GM12878 (cell line): ENCODE measurements around the gene SELP. TPM values are rescaled to one million over a fixed set of nuclear protein-coding genes. Genes with fewer than 3 reads are reported as not detected.

Experiments
- ATAC-seq: fragments of 200-7000 bp; cut with Tn5 transposase; 3 replicates; pipeline ENCODE4 v1.9.1; 2020; ENCODE audit warnings: mild to moderate bottlenecking, moderate library complexity
- BruUV-seq: library from RNA; stranded (reverse); fragments of 400-500 nt; replicated peaks from 2 replicates; lab custom pipeline; 2021; lab: Mats Ljungman, UMichigan
- CTCF ChIA-PET: fragments of 300-600 bp; sonication (Branson Sonifier 250); formaldehyde crosslinking; extraction: SDS; loops from one replicate; lab custom pipeline; 2021; ENCODE audit warnings: inconsistent platforms; lab: Yijun Ruan, JAX
- POLR2A ChIA-PET: fragments of 350-600 bp; formaldehyde crosslinking; extraction: SDS; loops from one replicate; lab custom pipeline; 2021; ENCODE audit warnings: inconsistent platforms; lab: Charles Lee
- RAD21 ChIA-PET: fragments of 300-600 bp; sonication (Branson Sonifier 250); formaldehyde crosslinking; loops from one replicate; lab custom pipeline; 2023; ENCODE audit warnings: antibody characterized with exemption; ENCODE audit not compliant: unreplicated experiment; lab: Charles Lee
- SMC1A ChIA-PET: fragments of 300-600 bp; sonication (Branson Sonifier 250); formaldehyde crosslinking; loops from one replicate; lab custom pipeline; 2023; ENCODE audit not compliant: unreplicated experiment, uncharacterized antibody; lab: Charles Lee
- DNase-seq: peaks from one replicate; pipeline ENCODE4 v3.0.0-alpha.2; 2011; ENCODE audit warnings: low read depth, low spot score
- FAIRE-seq: peaks from 3 replicates; lab custom pipeline; 2011; peaks lifted over from hg19 to GRCh38; lab: Jason Lieb, UNC
- H2AFZ ChIP-seq: 2 replicates; pipeline ENCODE4 v1.6.0; 2011; ENCODE audit warnings: low read depth, low read length, control low read depth; ENCODE audit not compliant: control insufficient read depth
- H3K27ac ChIP-seq: 2 replicates; pipeline ENCODE4 v1.5.1; 2011; ENCODE audit warnings: control low read depth; ENCODE audit not compliant: control insufficient read depth, insufficient read depth
- H3K27me3 ChIP-seq, 2 experiments: replicated peaks in 1 of 2; 2 replicates each; pipeline versions ENCODE4 v1.6.0 to v1.6.1; 2011; ENCODE audit warnings: low read length in 1 of 2; ENCODE audit not compliant: control insufficient read depth in 2 of 2, insufficient read depth in 2 of 2
- H3K36me3 ChIP-seq, 2 experiments: 2 replicates each; pipeline ENCODE4 v1.5.1; 2011; ENCODE audit warnings: low read length in 1 of 2; ENCODE audit not compliant: control insufficient read depth in 2 of 2, insufficient read depth in 2 of 2
- H3K4me1 ChIP-seq: 2 replicates; pipeline ENCODE4 v1.6.1; 2011; ENCODE audit warnings: mild to moderate bottlenecking, low read length, moderate library complexity, mixed read lengths; ENCODE audit not compliant: control insufficient read depth, insufficient read depth
- H3K4me2 ChIP-seq: 2 replicates; pipeline ENCODE4 v1.6.0; 2011; ENCODE audit warnings: control low read depth; ENCODE audit not compliant: control insufficient read depth, insufficient read depth
- H3K4me3 ChIP-seq: fragments of 200-600 bp; sonication (generic); 2 replicates; pipeline ENCODE4 v1.5.1; 2016
- H3K79me2 ChIP-seq: 2 replicates; pipeline ENCODE4 v1.6.0; 2011; ENCODE audit warnings: low read length; ENCODE audit not compliant: control insufficient read depth, insufficient read depth
- H3K9ac ChIP-seq: 2 replicates; pipeline ENCODE4 v1.8.0; 2011; ENCODE audit warnings: low read length, control low read depth, mixed read lengths; ENCODE audit not compliant: control insufficient read depth, insufficient read depth
- H3K9me3 ChIP-seq: replicated peaks from 3 replicates; pipeline ENCODE4 v1.5.1; 2011; ENCODE audit warnings: mild to moderate bottlenecking, low read length; ENCODE audit not compliant: control insufficient read depth, insufficient read depth
- H4K20me1 ChIP-seq: 2 replicates; pipeline ENCODE4 v1.6.0; 2011; ENCODE audit not compliant: control insufficient read depth, insufficient read depth
- BMI1 ChIP-seq: fragments of 450-650 bp; IDR thresholded peaks from 2 replicates; pipeline ENCODE4 v1.6.1; 2016; ENCODE audit warnings: mild to moderate bottlenecking, moderate library complexity, borderline replicate concordance
- HCFC1 ChIP-seq: fragments of 150-350 bp; IDR thresholded peaks from 2 replicates; pipeline ENCODE4 v1.6.1; 2014; ENCODE audit warnings: low read length
- IRF4 ChIP-seq: IDR thresholded peaks from 2 replicates; pipeline ENCODE4 v1.6.1; 2011; ENCODE audit warnings: low read depth, low read length
- JUND ChIP-seq: IDR thresholded peaks from 2 replicates; pipeline ENCODE4 v1.6.1; 2012; ENCODE audit warnings: low read depth, mild to moderate bottlenecking, low read length, improper control_type of control experiment, moderate library complexity
- KAT2A ChIP-seq: conservative IDR thresholded peaks from 2 replicates; pipeline ENCODE4 v1.6.1; 2011; ENCODE audit warnings: low read depth, low read length; ENCODE audit not compliant: control insufficient read depth
- NBN ChIP-seq: fragments of 450-650 bp; IDR thresholded peaks from 2 replicates; pipeline ENCODE4 v1.6.1; 2016
- NFXL1 ChIP-seq: fragments of 450-650 bp; IDR thresholded peaks from 2 replicates; pipeline ENCODE4 v1.6.1; 2017; ENCODE audit warnings: antibody characterized with exemption, mild to moderate bottlenecking, borderline replicate concordance
- POLR2A ChIP-seq: IDR thresholded peaks from 2 replicates; pipeline ENCODE4 v1.6.1; 2011; ENCODE audit warnings: low read depth, mild to moderate bottlenecking, low read length
- POU2F2 ChIP-seq: IDR thresholded peaks from 3 replicates; pipeline ENCODE4 v1.6.1; 2011; ENCODE audit warnings: low read depth, mild to moderate bottlenecking, low read length, borderline replicate concordance
- RCOR1 ChIP-seq: conservative IDR thresholded peaks from 2 replicates; pipeline ENCODE4 v1.6.1; 2012; ENCODE audit warnings: low read depth, low read length, improper control_type of control experiment
- RELA ChIP-seq: fragments of 450-650 bp; IDR thresholded peaks from 2 replicates; pipeline ENCODE4 v1.8.0; 2014; ENCODE audit warnings: borderline replicate concordance; ENCODE audit not compliant: partially characterized antibody
- SPI1 ChIP-seq: IDR thresholded peaks from 2 replicates; pipeline ENCODE4 v1.6.1; 2011; ENCODE audit warnings: low read depth, mild to moderate bottlenecking, low read length, moderate library complexity, borderline replicate concordance; ENCODE audit not compliant: insufficient read depth
- SREBF2 ChIP-seq: IDR thresholded peaks from 2 replicates; pipeline ENCODE4 v1.6.1; 2012; ENCODE audit warnings: mild to moderate bottlenecking, low read length
- ZBED1 ChIP-seq: IDR thresholded peaks from 2 replicates; pipeline ENCODE4 v1.6.1; 2016; ENCODE audit warnings: borderline replicate concordance
- in situ Hi-C: fragments of 300-500 bp; cut with MboI; formaldehyde crosslinking; loops from 9 replicates; pipeline ENCODE4 v1.14.3; 2018; ENCODE audit warnings: mixed read lengths
- intact Hi-C: fragments of 100-400 bp; cut with micrococcal nuclease; formaldehyde crosslinking; loops from one replicate; pipeline ENCODE4 v1.14.2; 2022; ENCODE audit not compliant: unreplicated experiment
- polyA plus RNA-seq, 11 experiments: library from polyadenylated mRNA; depleted of rRNA in 4 of 11; unstranded in 6 of 11; stranded (reverse) in 5 of 11; fragments of >200 nt; fragmentation: Nextera tagmentation in 4 of 11; fragmentation: Illumina TruSeq in 1 of 11; extraction: Ambion mirVana in 4 of 11; extraction: Trizol in 1 of 11; gene quantifications; 1 replicate in 1 of 11; 2 replicates in 10 of 11; pipeline versions ENCODE4 v1.2.1 to v1.2.3, GENCODE V29; 2011 to 2016; ENCODE audit warnings: inconsistent platforms in 2 of 11, missing spikeins in 2 of 11, low read depth in 1 of 11
- total RNA-seq, 4 experiments: library from RNA; depleted of rRNA in 3 of 4; stranded (reverse); fragments of >200 nt in 3 of 4; fragmentation: Illumina TruSeq in 1 of 4; extraction: Trizol in 1 of 4; gene quantifications; 2 replicates each; pipeline versions ENCODE4 v1.2.1 to v1.2.3, GENCODE V29; 2013 to 2021
- TF ChIP-seq, protein P1 (sequence below): IDR thresholded peaks from 2 replicates; pipeline ENCODE4 v1.6.1; 2012; ENCODE audit warnings: low read depth, low read length, improper control_type of control experiment
- TF ChIP-seq, protein P2 (sequence below): fragments of 450-650 bp; formaldehyde crosslinking; IDR thresholded peaks from 2 replicates; pipeline ENCODE4 v1.5.0; 2022; ENCODE audit warnings: mild to moderate bottlenecking, missing genetic modification characterization
- TF ChIP-seq, protein P3 (sequence below): IDR thresholded peaks from 2 replicates; pipeline ENCODE4 v1.6.1; 2011; ENCODE audit warnings: mild to moderate bottlenecking, low read depth, low read length, moderate library complexity; ENCODE audit not compliant: insufficient replicate concordance

The SELP gene
- total and polyA plus RNA-seq, 10 of the 15 experiments (the other 5 are each of a cell fraction or from before 2014, with no cell fraction given), result 0.04 to 0.23 (median 0.06) TPM; not detected in 7

DNA sequence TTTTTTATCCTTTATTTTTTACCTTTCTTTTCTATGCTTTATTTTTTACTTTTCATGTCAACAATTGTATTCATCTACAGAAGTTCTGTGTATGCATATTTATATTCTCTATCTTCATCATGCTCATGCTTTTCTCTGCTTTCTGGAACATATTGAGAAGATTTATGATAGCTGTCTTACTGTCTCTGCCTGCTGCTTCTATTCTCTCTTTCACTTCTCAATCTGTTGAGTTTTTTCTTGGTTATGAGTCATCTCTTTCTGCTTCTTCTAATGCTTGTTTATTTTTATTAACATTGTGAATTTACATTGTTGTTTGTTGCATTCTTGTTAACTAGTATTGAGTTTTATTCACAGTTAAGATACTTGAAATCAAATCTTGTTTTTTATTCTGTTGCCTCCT lies 66.3 kb downstream of the SELP start:
- DNase-seq (no peak), FAIRE-seq (no peak), ATAC-seq (peak; percentile 41; the same call in 1 of the 3 replicates)
- Histone ChIP-seq H3K9me3 (no peaks in the 10 kb centered on the region), H3K4me2 (no peak overlapping the region), H3K27ac (no peak overlapping the region), H3K79me2 (no peaks in the 10 kb centered on the region), H3K4me3 (no peak overlapping the region), H3K27me3 (no peaks in the 10 kb centered on the region), H3K4me1 (no peaks in the 10 kb centered on the region), H2AFZ (no peak overlapping the region), H4K20me1 (no peaks in the 10 kb centered on the region), H3K9ac (no peak overlapping the region), H3K36me3 (no peaks in the 10 kb centered on the region)
- SMC1A ChIA-PET, result interaction anchor here (1.1 kb wide), 1 partner anchor 16 kb away, joined by 3 read pairs; no protein-coding TSS in a partner anchor
- RAD21 ChIA-PET, result no interaction called here
- TF ChIP-seq HCFC1 (no peak), SPI1 (no peak), BMI1 (no peak), KAT2A (no peak), NBN (no peak), POLR2A (no peak), JUND (no peak), NFXL1 (no peak), RELA (no peak), IRF4 (no peak), RCOR1 (no peak), POU2F2 (no peak), ZBED1 (no peak), SREBF2 (no peak)
- TF ChIP-seq, protein P1, sequence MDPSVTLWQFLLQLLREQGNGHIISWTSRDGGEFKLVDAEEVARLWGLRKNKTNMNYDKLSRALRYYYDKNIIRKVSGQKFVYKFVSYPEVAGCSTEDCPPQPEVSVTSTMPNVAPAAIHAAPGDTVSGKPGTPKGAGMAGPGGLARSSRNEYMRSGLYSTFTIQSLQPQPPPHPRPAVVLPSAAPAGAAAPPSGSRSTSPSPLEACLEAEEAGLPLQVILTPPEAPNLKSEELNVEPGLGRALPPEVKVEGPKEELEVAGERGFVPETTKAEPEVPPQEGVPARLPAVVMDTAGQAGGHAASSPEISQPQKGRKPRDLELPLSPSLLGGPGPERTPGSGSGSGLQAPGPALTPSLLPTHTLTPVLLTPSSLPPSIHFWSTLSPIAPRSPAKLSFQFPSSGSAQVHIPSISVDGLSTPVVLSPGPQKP, result no peak
- TF ChIP-seq, protein P2, sequence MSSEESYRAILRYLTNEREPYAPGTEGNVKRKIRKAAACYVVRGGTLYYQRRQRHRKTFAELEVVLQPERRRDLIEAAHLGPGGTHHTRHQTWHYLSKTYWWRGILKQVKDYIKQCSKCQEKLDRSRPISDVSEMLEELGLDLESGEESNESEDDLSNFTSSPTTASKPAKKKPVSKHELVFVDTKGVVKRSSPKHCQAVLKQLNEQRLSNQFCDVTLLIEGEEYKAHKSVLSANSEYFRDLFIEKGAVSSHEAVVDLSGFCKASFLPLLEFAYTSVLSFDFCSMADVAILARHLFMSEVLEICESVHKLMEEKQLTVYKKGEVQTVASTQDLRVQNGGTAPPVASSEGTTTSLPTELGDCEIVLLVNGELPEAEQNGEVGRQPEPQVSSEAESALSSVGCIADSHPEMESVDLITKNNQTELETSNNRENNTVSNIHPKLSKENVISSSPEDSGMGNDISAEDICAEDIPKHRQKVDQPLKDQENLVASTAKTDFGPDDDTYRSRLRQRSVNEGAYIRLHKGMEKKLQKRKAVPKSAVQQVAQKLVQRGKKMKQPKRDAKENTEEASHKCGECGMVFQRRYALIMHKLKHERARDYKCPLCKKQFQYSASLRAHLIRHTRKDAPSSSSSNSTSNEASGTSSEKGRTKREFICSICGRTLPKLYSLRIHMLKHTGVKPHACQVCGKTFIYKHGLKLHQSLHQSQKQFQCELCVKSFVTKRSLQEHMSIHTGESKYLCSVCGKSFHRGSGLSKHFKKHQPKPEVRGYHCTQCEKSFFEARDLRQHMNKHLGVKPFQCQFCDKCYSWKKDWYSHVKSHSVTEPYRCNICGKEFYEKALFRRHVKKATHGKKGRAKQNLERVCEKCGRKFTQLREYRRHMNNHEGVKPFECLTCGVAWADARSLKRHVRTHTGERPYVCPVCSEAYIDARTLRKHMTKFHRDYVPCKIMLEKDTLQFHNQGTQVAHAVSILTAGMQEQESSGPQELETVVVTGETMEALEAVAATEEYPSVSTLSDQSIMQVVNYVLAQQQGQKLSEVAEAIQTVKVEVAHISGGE (CRISPR knock-in tag), result no peak
- TF ChIP-seq, protein P3, sequence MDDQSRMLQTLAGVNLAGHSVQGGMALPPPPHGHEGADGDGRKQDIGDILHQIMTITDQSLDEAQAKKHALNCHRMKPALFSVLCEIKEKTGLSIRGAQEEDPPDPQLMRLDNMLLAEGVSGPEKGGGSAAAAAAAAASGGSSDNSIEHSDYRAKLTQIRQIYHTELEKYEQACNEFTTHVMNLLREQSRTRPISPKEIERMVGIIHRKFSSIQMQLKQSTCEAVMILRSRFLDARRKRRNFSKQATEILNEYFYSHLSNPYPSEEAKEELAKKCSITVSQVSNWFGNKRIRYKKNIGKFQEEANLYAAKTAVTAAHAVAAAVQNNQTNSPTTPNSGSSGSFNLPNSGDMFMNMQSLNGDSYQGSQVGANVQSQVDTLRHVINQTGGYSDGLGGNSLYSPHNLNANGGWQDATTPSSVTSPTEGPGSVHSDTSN, result no peak
- intact Hi-C loops (no loop called here), in situ Hi-C loops (no loop called here)
- POLR2A ChIA-PET, result no interaction called here
- CTCF ChIA-PET, result interaction anchor here (0.9 kb wide), 1 partner anchor 246 kb away, joined by 3 read pairs; no protein-coding TSS in a partner anchor
- no TSS peak for BruUV-seq
